HG02642 (cell line): Measurements from ENCODE around the gene NQO2.
"Not testable (repeated sequence)": the region's sequence is repeated elsewhere in the genome, so short reads cannot be mapped to it uniquely, and the experiment has no call there.

ENCODE experiments used
- ATAC-seq: cut with Tn5 transposase; IDR thresholded peaks from one replicate; pipeline ENCODE4 v1.9.1; 2021; ENCODE audit warnings: mild to moderate bottlenecking; ENCODE audit not compliant: unreplicated experiment, poor library complexity

The NQO2 gene

GRCh38 chr6:2969549-2969948, 30.1 kb upstream of the NQO2 start:
- no peak for ATAC-seq

GRCh38 chr6:2970034-2970685, 29.5 kb upstream of the NQO2 start:
- ATAC-seq = no peak

- no peak for ATAC-seq
Observed at GRCh38 chr6:2970753-2971419, 28.8 kb upstream of the NQO2 start.

GRCh38 chr6:2971420-2972218, 28.1 kb upstream of the NQO2 start, which contains the start of gene SERPINB6:
SERPINB6 (minus strand) TSS chr6:2971567; CDS start chr6:2959332, 12,235 bp downstream.
- ATAC-seq = no peak

- ATAC-seq = not testable (repeated sequence)
Observed at GRCh38 chr6:2972219-2972487, 27.5 kb upstream of the NQO2 start.

GRCh38 chr6:2972685-2973084, 27.0 kb upstream of the NQO2 start:
- ATAC-seq = not testable (repeated sequence)

- not testable (repeated sequence) for ATAC-seq
Observed at GRCh38 chr6:2973180-2973579, 26.5 kb upstream of the NQO2 start.

- ATAC-seq = no peak
Observed at GRCh38 chr6:2973676-2974075, 26.0 kb upstream of the NQO2 start.

- no peak for ATAC-seq
Observed at GRCh38 chr6:2976060-2976459, 23.6 kb upstream of the NQO2 start.

GRCh38 chr6:2976571-2977085, 23.1 kb upstream of the NQO2 start:
- no peak for ATAC-seq

GRCh38 chr6:2977290-2977689, 22.4 kb upstream of the NQO2 start:
- ATAC-seq = no peak

GRCh38 chr6:2977799-2978590, 21.7 kb upstream of the NQO2 start:
- no peak for ATAC-seq

GRCh38 chr6:2978923-2979322, 20.8 kb upstream of the NQO2 start:
- no peak for ATAC-seq

- ATAC-seq = no peak
Observed at GRCh38 chr6:2979819-2980464, 19.8 kb upstream of the NQO2 start.

- ATAC-seq = no peak
Observed at GRCh38 chr6:2980465-2980855, 19.2 kb upstream of the NQO2 start.

GRCh38 chr6:2982426-2983117, 17.1 kb upstream of the NQO2 start:
- no peak for ATAC-seq

- no peak for ATAC-seq
Observed at GRCh38 chr6:2984738-2985406, 14.8 kb upstream of the NQO2 start.

- ATAC-seq = no peak
Observed at GRCh38 chr6:2986722-2987221, 12.9 kb upstream of the NQO2 start.

GRCh38 chr6:2988094-2988425, 11.6 kb upstream of the NQO2 start:
- ATAC-seq = no peak
